ENCODE measurements around the gene HAUS3. TPM values are rescaled to one million over a fixed set of nuclear protein-coding genes. Genes with fewer than 3 reads are reported as not detected.
A peak's percentile ranks its signal among the peaks of the same experiment; 100 is the strongest.

The HAUS3 gene
- total RNA-seq, result 1 to 10 TPM; 3.7 to 4.1 TPM

- Histone ChIP-seq H3K4me1 (peaks cover 0 to 56% of the 10 kb centered on the region in 2 donors), H3K27ac (peak within 1 kb of the TSS; percentile 67 to 75), H3K27me3 (no peaks in the 10 kb centered on the region), H3K4me3 (peak within 1 kb of the TSS; percentile 79 to 81), H3K36me3 (no peaks in the 10 kb centered on the region), H3K9me3 (no peaks in the 10 kb centered on the region)
- no peak for TF ChIP-seq CTCF (IDR thresholded peaks at IDR 0.05)
- peak; percentile 97 for DNase-seq (ENCODE audit: low spot score)
These were observed at the start of gene HAUS3, which contains the start of gene POLN for GRCh38 chr4:2241410-2242353. TSS of gene HAUS3 (minus strand) at chr4:2242121. CDS start at chr4:2240946, 1,175 bp downstream. TSS of gene POLN (minus strand) at chr4:2242121. CDS start at chr4:2229231, 12,890 bp downstream.

- Histone ChIP-seq H3K4me3 (no peak overlapping the region), H3K9me3 (no peaks in the 10 kb centered on the region), H3K4me1 (no peaks in the 10 kb centered on the region), H3K36me3 (no peaks in the 10 kb centered on the region), H3K27me3 (no peaks in the 10 kb centered on the region), H3K27ac (no peak overlapping the region)
- TF ChIP-seq CTCF (IDR thresholded peaks at IDR 0.05), result no peak
- DNase-seq (ENCODE audit: low spot score), result no peak
These were observed 49.2 kb upstream of the HAUS3 start for GRCh38 chr4:2290974-2291704.

GRCh38 chr4:2290488-2290887, 48.6 kb upstream of the HAUS3 start:
- no peak for TF ChIP-seq CTCF (IDR thresholded peaks at IDR 0.05)

GRCh38 chr4:2289955-2290333, 48.0 kb upstream of the HAUS3 start:
- Histone ChIP-seq H3K27ac (no peak overlapping the region), H3K4me1 (no peaks in the 10 kb centered on the region), H3K27me3 (no peaks in the 10 kb centered on the region), H3K4me3 (no peak overlapping the region), H3K36me3 (no peaks in the 10 kb centered on the region), H3K9me3 (no peaks in the 10 kb centered on the region)
- DNase-seq (ENCODE audit: low spot score), result no peak
- no peak for TF ChIP-seq CTCF (IDR thresholded peaks at IDR 0.05)

More at GRCh38 chr4:2290488-2290887, 48.6 kb upstream of the HAUS3 start:
- Histone ChIP-seq H3K27me3 (no peaks in the 10 kb centered on the region), H3K4me1 (no peaks in the 10 kb centered on the region), H3K27ac (no peak overlapping the region), H3K36me3 (no peaks in the 10 kb centered on the region), H3K9me3 (no peaks in the 10 kb centered on the region), H3K4me3 (no peak overlapping the region)
- DNase-seq (ENCODE audit: low spot score), result no peak

- Histone ChIP-seq H3K9me3 (no peaks in the 10 kb centered on the region), H3K4me1 (no peaks in the 10 kb centered on the region), H3K4me3 (no peak overlapping the region), H3K36me3 (no peaks in the 10 kb centered on the region), H3K27me3 (no peaks in the 10 kb centered on the region), H3K27ac (no peak overlapping the region)
- TF ChIP-seq CTCF (IDR thresholded peaks at IDR 0.05), result no peak
- DNase-seq (ENCODE audit: low spot score), result no peak
These were observed 47.5 kb upstream of the HAUS3 start for GRCh38 chr4:2289311-2289954.
